Mucosa of descending colon (tissue), 3 donors: ENCODE data around the gene INSR. TPM values are rescaled to one million over a fixed set of nuclear protein-coding genes. Genes with fewer than 3 reads are reported as not detected.

Experiments used
- ATAC-seq: fragments of 200-7000 bp; cut with Tn5 transposase; one replicate; pipeline ENCODE4 v1.9.1; 2020; ENCODE audit warnings: mild to moderate bottlenecking, moderate library complexity
- DNase-seq, 3 donors: peaks; one replicate each; pipeline ENCODE4 v3.0.0-alpha.2; 2020
- H3K36me3 ChIP-seq: fragments of 200-600 bp; one replicate; pipeline ENCODE4 v1.8.0; 2021; ENCODE audit warnings: low read depth, mild to moderate bottlenecking
- H3K4me1 ChIP-seq: fragments of 200-600 bp; one replicate; pipeline ENCODE4 v1.8.0; 2021; ENCODE audit warnings: low read depth, mild to moderate bottlenecking
- H3K4me3 ChIP-seq: fragments of 200-600 bp; one replicate; pipeline ENCODE4 v1.8.0; 2021; ENCODE audit warnings: mild to moderate bottlenecking
- H3K9me3 ChIP-seq: fragments of 200-600 bp; one replicate; pipeline ENCODE4 v1.8.0; 2021; ENCODE audit warnings: mild to moderate bottlenecking
- intact Hi-C, 2 donors: fragments of 100-400 bp; cut with DNase I in 1 of 2; cut with micrococcal nuclease in 1 of 2; formaldehyde crosslinking; loops; one replicate each; pipeline versions ENCODE4 v1.11.0 to v1.11.1; 2022; cut with DNase I, micrococcal nuclease
- total RNA-seq, 3 donors: library from RNA; stranded (reverse); fragmentation: NEBNext Ultra II Directional in 2 of 3; extraction: Animal tissue kit (Norgen Biotek cat#: 25700) in 2 of 3; gene quantifications; one replicate each; pipeline versions ENCODE4 v1.2.1 to v1.2.4, GENCODE V29; 2021 to 2023
- TF ChIP-seq, protein P1 (sequence below): fragments of 200-600 bp; IDR thresholded peaks from one replicate; pipeline ENCODE4 v1.8.0; 2022; ENCODE audit warnings: antibody characterized with exemption, mild to moderate bottlenecking
- donor health status: DM: no; HTN: no; CAD: no; lungs with moderate emphysema.
- donor health status: DM: no; HTN: no; CAD: no.
- donor health status: DM: no; HTN: yes; CAD: no.

The INSR gene
- total RNA-seq, 3 donors from 2014 or later, result 74.9 to 109 (median 91.2) TPM

DNA sequence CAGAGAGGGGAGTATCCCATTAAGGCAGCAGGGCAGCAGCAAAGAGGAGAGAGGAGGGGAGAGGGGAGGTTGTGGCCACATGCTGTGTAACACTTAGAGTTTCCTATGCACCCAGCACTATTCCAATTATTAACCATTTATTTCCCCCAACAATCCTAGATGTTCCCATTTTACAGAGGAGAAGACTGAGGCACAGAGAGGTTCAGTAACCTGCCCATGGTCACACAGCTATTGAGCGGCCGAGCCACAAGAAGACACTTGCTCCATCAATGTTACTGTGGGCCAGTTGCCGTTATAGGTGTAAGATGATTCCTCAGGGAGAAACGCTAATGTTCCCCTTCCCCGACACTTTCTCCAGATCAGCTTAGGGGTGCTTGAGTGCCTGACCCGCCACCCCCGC is 69.2 kb downstream of the INSR start:
- ATAC-seq, result no peak
- TF ChIP-seq, protein P1, sequence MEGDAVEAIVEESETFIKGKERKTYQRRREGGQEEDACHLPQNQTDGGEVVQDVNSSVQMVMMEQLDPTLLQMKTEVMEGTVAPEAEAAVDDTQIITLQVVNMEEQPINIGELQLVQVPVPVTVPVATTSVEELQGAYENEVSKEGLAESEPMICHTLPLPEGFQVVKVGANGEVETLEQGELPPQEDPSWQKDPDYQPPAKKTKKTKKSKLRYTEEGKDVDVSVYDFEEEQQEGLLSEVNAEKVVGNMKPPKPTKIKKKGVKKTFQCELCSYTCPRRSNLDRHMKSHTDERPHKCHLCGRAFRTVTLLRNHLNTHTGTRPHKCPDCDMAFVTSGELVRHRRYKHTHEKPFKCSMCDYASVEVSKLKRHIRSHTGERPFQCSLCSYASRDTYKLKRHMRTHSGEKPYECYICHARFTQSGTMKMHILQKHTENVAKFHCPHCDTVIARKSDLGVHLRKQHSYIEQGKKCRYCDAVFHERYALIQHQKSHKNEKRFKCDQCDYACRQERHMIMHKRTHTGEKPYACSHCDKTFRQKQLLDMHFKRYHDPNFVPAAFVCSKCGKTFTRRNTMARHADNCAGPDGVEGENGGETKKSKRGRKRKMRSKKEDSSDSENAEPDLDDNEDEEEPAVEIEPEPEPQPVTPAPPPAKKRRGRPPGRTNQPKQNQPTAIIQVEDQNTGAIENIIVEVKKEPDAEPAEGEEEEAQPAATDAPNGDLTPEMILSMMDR, result no peak
- DNase-seq, result no peak
- intact Hi-C loops, result no loop called here
- H3K4me3 ChIP-seq, result no peak overlapping the region
- no peaks in the 10 kb centered on the region for H3K36me3 ChIP-seq
- H3K9me3 ChIP-seq, result no peaks in the 10 kb centered on the region
- H3K4me1 ChIP-seq, result peaks cover 4% of the 10 kb centered on the region

DNA sequence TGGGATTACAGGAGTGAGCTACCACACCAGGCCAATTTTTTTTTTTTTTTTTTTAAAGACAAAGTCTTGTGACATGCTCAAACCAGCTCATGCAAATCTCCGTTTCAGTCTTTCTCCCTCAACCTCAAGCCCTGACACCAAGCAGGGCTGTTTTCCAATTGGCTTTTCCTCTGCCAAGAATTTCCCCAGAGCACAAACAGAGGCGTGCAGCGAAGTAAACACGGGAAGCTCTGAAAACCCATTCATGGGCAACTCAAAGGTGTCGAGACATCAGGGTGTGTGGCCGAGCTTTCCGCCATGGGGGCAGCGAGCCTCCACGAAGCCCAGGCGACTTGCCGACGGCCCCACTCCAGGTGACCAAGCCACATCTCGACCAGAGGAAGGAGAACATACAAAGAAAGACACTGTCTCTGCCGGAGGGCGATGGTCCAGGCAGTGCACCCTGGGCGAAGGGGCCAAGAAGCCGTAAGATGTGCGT is 70.0 kb downstream of the INSR start:
- ATAC-seq (no peak), DNase-seq (peak in 2 of 3 donors; percentile 50 to 60)
- H3K4me3 ChIP-seq, result no peak overlapping the region
- no peaks in the 10 kb centered on the region for H3K9me3 ChIP-seq
- intact Hi-C loops, result no loop called here
- H3K4me1 ChIP-seq, result peaks cover 4% of the 10 kb centered on the region
- no peaks in the 10 kb centered on the region for H3K36me3 ChIP-seq
- TF ChIP-seq, protein P1, result no peak

DNA sequence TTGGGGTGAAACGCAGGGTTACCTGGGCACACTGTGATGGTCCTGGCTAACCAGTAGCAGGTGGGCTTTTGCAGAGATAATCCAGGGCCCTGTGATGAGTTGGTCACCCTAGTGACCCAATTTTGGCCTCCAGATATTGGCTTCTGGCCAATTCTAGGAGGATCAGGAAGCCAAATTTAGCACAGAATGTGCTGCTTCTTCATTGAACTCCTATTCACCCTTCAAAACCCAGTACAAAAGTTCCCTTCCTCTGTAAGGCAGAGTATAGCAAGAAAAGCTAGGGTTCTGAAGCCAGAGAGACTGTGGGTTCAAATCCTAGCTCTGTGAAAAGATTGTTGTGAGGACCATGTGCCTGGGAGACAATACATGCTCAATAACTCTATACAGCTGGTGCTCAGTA is 70.8 kb downstream of the INSR start:
- DNase-seq (no peak), ATAC-seq (no peak)
- intact Hi-C loops, result no loop called here
- Histone ChIP-seq H3K9me3 (no peaks in the 10 kb centered on the region), H3K4me3 (no peak overlapping the region), H3K4me1 (peaks cover 4% of the 10 kb centered on the region), H3K36me3 (no peaks in the 10 kb centered on the region)
- TF ChIP-seq, protein P1, result no peak

DNA sequence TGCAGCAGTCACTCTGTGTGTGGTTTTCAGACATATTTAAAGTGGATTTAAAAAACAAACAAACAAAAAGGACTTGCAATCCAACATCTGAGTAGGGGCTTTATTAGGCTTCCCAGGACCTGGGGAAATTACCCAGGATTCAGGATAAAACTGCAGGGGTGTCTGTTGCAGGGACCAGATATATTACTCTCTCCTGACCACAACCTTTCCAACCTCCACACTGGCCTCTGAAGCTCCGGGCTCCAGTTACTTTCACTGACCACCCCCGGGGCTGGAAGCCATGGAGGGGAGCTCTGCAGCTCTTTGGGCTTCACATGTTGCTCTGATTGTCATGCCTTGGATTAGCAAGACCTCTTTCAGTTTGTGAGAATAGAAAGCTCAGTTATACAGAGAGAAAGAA is 75.2 kb downstream of the INSR start:
- DNase-seq (no peak), ATAC-seq (no peak)
- TF ChIP-seq, protein P1, result no peak
- no peaks in the 10 kb centered on the region for H3K36me3 ChIP-seq
- intact Hi-C loops, result no loop called here
- no peak overlapping the region for H3K4me3 ChIP-seq
- peaks cover 3% of the 10 kb centered on the region for H3K4me1 ChIP-seq
- no peaks in the 10 kb centered on the region for H3K9me3 ChIP-seq

DNA sequence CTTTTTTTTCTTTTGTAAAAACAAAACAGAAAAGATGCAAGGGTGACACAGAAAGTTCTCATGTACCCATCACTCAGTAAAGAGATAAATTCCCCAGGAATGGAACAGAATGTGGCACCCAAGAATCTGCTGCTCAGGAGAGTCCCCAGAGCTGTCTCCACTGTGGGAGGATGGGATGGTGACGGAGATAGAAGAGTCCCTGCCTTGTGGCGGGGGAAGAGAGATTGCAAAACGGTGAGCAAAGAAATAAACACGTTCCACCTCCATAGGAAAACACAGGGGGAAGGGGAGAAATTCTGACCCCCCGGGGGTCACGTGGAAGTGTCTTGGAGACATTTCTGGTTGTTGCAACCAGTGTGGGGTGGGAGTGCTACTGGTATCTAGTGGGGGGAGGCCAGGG is 76.4 kb downstream of the INSR start:
- Histone ChIP-seq H3K9me3 (no peaks in the 10 kb centered on the region), H3K36me3 (no peaks in the 10 kb centered on the region), H3K4me3 (no peak overlapping the region), H3K4me1 (peaks cover 4% of the 10 kb centered on the region)
- TF ChIP-seq, protein P1, result no peak
- intact Hi-C loops, result no loop called here
- DNase-seq (no peak), ATAC-seq (no peak)

DNA sequence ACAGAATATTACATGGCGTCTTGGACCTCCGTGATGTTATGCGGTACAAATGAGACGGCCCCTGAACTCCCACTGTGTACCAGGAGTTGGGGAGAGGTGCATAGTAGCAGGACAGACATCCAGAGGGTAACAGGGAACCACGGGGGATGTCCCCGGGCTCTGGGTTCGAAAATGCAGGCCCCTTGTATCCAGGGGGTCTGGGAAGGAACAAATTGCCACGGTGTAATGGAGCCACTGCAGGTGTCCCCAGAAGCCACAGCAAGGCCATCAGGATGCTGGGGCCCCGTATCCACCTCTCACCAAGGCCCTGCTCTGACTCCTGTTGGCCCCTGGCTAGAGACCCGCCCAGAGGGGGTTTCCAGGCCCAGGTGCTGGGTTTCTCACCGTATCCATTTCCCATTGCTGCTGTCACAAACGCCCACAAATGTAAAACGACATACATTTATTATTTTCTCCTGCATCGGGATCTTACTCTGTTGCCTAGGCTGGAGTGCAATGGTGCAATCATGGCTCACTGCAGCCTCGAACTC is 77.8 kb downstream of the INSR start:
- no peaks in the 10 kb centered on the region for H3K9me3 ChIP-seq
- H3K36me3 ChIP-seq, result no peaks in the 10 kb centered on the region
- H3K4me3 ChIP-seq, result no peak overlapping the region
- TF ChIP-seq, protein P1, result no peak
- H3K4me1 ChIP-seq, result peaks cover 4% of the 10 kb centered on the region
- DNase-seq (no peak), ATAC-seq (no peak)
- intact Hi-C loops, result no loop called here
